ENCODE results near the gene EHF. TPM values are rescaled to one million over a fixed set of nuclear protein-coding genes. Genes with fewer than 3 reads are reported as not detected.
"Not testable (repeated sequence)": the region's sequence is repeated elsewhere in the genome, so short reads cannot be mapped to it uniquely, and the experiment has no call there.

EHF gene
- polyA plus RNA-seq, 3 donors from 2014 or later = not detected

DNA sequence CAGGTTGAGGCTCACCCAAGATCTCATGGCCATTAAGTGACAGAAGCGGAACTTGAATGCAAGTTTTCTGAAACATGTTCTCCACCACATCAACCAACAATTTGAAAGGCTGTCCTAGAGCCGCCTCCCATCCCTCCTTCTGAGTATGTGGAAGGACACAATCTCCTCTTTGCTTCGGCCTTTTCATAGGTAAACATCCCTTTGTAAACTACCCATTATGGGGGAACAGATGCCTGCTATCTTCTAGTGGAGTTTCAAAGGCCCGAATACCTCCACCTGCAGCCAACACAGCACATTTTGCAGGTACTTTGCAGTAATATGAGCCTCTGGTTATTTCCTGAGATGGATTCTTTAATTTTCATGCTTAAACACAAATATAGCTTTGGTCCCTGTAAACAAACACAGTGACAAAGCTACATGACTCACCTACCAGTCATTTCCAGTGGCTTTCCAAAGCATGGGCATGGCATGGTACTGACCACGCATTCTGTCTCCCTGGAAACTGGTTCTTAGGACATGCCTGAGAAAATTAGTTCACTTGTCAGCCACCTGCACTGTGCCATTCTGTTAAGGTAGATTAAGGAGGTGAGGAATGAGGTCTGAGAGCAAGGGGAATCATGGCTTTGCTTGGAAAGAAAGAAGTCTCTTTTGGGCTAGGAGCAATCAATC is 60.2 kb downstream of the EHF start:
- DNase-seq = no peak
- H3K27ac Mint-ChIP-seq = no peak overlapping the region
- H3K36me3 Mint-ChIP-seq = no peaks in the 10 kb centered on the region
- H3K4me3 Mint-ChIP-seq = no peak overlapping the region
- H3K9me3 Mint-ChIP-seq = peaks cover 0 to 2% (median 0%) of the 10 kb centered on the region in 6 donors
- H3K27me3 Mint-ChIP-seq (ENCODE audit: low read depth in 3 of 3) = peaks cover 0 to 12% (median 0%) of the 10 kb centered on the region in 3 donors
- no peaks in the 10 kb centered on the region for H3K4me1 Mint-ChIP-seq

- H3K27me3 Mint-ChIP-seq (ENCODE audit: low read depth in 3 of 3) = peaks cover 0 to 11% (median 0%) of the 10 kb centered on the region in 3 donors
- H3K9me3 Mint-ChIP-seq = peaks cover 0 to 2% (median 0%) of the 10 kb centered on the region in 6 donors
Measured at GRCh38 chr11:34682825-34683224, 61.9 kb downstream of the EHF start.

DNA sequence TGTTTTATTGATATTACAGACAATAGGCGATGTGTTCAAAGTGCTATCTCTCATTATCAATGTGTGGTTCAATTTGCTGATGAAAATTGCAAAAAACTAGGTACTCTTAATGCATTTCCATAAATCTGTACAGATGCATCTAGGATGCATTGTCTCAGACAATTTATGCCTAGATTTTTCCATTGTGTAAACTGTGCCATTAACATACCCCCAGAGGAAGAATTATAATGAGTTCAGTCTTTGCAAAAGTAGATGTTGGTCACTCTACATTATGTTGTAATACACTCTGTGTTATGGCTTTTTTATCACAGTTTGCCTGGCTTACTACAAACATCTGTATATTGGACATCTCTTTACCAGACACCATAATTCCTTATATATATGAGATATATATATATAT is 62.5 kb downstream of the EHF start:
- peaks cover 0 to 11% (median 0%) of the 10 kb centered on the region in 3 donors for H3K27me3 Mint-ChIP-seq (ENCODE audit: low read depth in 3 of 3)
- DNase-seq = no peak
- no peak overlapping the region for H3K4me3 Mint-ChIP-seq
- no peaks in the 10 kb centered on the region for H3K4me1 Mint-ChIP-seq
- no peak overlapping the region for H3K27ac Mint-ChIP-seq
- H3K9me3 Mint-ChIP-seq = peaks cover 0 to 2% (median 0%) of the 10 kb centered on the region in 6 donors
- H3K36me3 Mint-ChIP-seq = no peaks in the 10 kb centered on the region

More at GRCh38 chr11:34682825-34683224, 61.9 kb downstream of the EHF start:
- H3K27ac Mint-ChIP-seq = no peak overlapping the region
- DNase-seq = no peak
- H3K4me3 Mint-ChIP-seq = no peak overlapping the region
- H3K4me1 Mint-ChIP-seq = no peaks in the 10 kb centered on the region
- no peaks in the 10 kb centered on the region for H3K36me3 Mint-ChIP-seq

GRCh38 chr11:34685864-34686263 is 65.0 kb downstream of the EHF start:
- no peak for DNase-seq
- H3K36me3 Mint-ChIP-seq = no peaks in the 10 kb centered on the region
- peaks cover 0 to 2% (median 0%) of the 10 kb centered on the region in 6 donors for H3K9me3 Mint-ChIP-seq
- H3K4me3 Mint-ChIP-seq = no peak overlapping the region
- H3K4me1 Mint-ChIP-seq = no peaks in the 10 kb centered on the region
- no peak overlapping the region for H3K27ac Mint-ChIP-seq
- peaks cover 0 to 9% (median 0%) of the 10 kb centered on the region in 3 donors for H3K27me3 Mint-ChIP-seq (ENCODE audit: low read depth in 3 of 3)

DNA sequence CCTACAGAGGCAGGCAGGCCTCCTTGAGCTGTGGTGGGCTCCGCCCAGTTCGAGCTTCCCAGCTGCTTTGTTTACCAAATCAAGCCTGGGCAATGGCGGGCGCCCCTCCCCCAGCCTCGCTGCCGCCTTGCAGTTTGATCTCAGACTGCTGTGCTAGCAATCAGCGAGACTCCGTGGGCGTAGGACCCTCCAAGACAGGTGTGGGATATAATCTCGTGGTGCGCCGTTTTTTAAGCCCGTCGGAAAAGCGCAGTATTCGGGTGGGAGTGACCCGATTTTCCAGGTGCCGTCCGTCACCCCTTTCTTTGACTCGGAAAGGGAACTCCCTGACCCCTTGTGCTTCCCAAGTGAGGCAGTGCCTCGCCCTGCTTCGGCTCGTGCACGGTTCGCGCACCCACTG is 71.4 kb downstream of the EHF start:
- not testable (repeated sequence) for DNase-seq; H3K4me3 Mint-ChIP-seq; H3K36me3 Mint-ChIP-seq; H3K4me1 Mint-ChIP-seq; H3K27me3 Mint-ChIP-seq (ENCODE audit: low read depth in 3 of 3); H3K27ac Mint-ChIP-seq
- H3K9me3 Mint-ChIP-seq = peaks cover 0 to 11% (median 3%) of the 10 kb centered on the region in 6 donors

GRCh38 chr11:34696862-34697261 is 76.0 kb downstream of the EHF start:
- peaks cover 14 to 25% (median 23%) of the 10 kb centered on the region in 3 donors for H3K27me3 Mint-ChIP-seq (ENCODE audit: low read depth in 3 of 3)
- no peak overlapping the region for H3K27ac Mint-ChIP-seq
- DNase-seq = no peak
- peaks cover 0 to 4% (median 0%) of the 10 kb centered on the region in 3 donors for H3K36me3 Mint-ChIP-seq
- H3K9me3 Mint-ChIP-seq = peaks cover 0 to 11% (median 3%) of the 10 kb centered on the region in 6 donors
- H3K4me1 Mint-ChIP-seq = no peaks in the 10 kb centered on the region
- H3K4me3 Mint-ChIP-seq = no peak overlapping the region

GRCh38 chr11:34706709-34707461 is 86.0 kb downstream of the EHF start:
- peaks cover 21 to 30% of the 10 kb centered on the region in 2 donors for H3K4me1 Mint-ChIP-seq
- peaks cover 9 to 17% (median 13%) of the 10 kb centered on the region in 6 donors for H3K9me3 Mint-ChIP-seq
- peak overlapping the region in 3 of 6 donors; percentile 40 to 63 (median 59) for H3K27ac Mint-ChIP-seq
- H3K4me3 Mint-ChIP-seq = peak overlapping the region; percentile 18 to 68 (median 47)
- peak in 1 of 3 donors; percentile 10 for DNase-seq
- peaks cover 2 to 19% (median 11%) of the 10 kb centered on the region in 3 donors for H3K27me3 Mint-ChIP-seq (ENCODE audit: low read depth in 3 of 3)
- peaks cover 4 to 6% (median 5%) of the 10 kb centered on the region in 3 donors for H3K36me3 Mint-ChIP-seq

- Mint-ChIP-seq H3K9me3 (peaks cover 15 to 23% (median 18%) of the 10 kb centered on the region in 6 donors), H3K27me3 (ENCODE audit: low read depth in 3 of 3) (peaks cover 6 to 25% (median 12%) of the 10 kb centered on the region in 3 donors), H3K4me3 (peak overlapping the region; percentile 18 to 68 (median 47)), H3K4me1 (peaks cover 21 to 30% of the 10 kb centered on the region in 2 donors), H3K27ac (peak overlapping the region in 3 of 6 donors; percentile 40 to 63 (median 59)), H3K36me3 (peaks cover 10 to 11% (median 10%) of the 10 kb centered on the region in 3 donors)
- DNase-seq = peak; percentile 49 to 66 (median 63)
Measured at GRCh38 chr11:34707462-34707840, 86.6 kb downstream of the EHF start.

Other genes with a start within 250 kb of the EHF start
- gene CAT, start 182.2 kb upstream of the EHF start, polyA plus RNA-seq = 100 to 1,000 TPM in 2 of 3 donors, 10 to 100 TPM in 1; 97.5 to 192 (median 153) TPM
- not detected for gene ELF5, start 107.3 kb upstream of the EHF start, polyA plus RNA-seq